GM18870 (cell line): Measurements from ENCODE around the gene IGF2BP1.
"Not testable (repeated sequence)": the region's sequence is repeated elsewhere in the genome, so short reads cannot be mapped to it uniquely, and the experiment has no call there.

ENCODE experiments used
- ATAC-seq: cut with Tn5 transposase; IDR thresholded peaks from one replicate; pipeline ENCODE4 v1.9.1; 2021; ENCODE audit warnings: moderate library complexity; ENCODE audit not compliant: unreplicated experiment

Gene IGF2BP1

DNA sequence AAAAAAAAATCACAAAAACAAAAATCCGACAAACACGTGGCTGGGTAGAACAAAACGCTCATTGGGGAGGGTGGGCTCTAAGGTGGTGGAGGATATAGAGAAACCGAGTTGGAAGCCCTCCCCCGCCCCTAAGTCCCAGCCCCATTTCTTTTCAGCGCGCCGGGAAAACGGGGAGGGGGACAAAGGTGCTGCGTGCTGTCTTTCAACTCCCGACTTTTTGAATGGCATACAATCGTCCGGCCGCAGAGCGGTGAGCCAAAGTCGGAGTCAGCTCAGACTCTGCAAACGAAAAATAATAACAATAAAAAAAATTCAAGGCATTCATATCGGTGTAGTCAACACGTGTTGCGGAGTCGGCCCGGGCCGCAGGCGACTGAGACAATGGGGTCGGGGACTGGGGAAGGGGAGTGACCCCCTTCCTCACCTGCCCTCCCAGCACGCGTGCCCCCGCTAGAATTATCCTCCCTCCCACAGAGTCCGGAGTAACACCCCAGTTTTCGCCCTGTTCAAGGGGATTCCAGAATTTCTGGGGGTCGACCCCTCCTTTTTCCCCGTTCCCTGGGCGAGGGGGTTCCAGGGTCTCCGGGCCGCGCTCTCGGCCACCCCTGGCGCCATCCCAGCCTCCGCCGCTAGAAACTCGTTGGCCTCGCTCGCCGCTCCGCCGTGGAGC, 1.7 kb upstream of the IGF2BP1 start:
- ATAC-seq = no peak

DNA sequence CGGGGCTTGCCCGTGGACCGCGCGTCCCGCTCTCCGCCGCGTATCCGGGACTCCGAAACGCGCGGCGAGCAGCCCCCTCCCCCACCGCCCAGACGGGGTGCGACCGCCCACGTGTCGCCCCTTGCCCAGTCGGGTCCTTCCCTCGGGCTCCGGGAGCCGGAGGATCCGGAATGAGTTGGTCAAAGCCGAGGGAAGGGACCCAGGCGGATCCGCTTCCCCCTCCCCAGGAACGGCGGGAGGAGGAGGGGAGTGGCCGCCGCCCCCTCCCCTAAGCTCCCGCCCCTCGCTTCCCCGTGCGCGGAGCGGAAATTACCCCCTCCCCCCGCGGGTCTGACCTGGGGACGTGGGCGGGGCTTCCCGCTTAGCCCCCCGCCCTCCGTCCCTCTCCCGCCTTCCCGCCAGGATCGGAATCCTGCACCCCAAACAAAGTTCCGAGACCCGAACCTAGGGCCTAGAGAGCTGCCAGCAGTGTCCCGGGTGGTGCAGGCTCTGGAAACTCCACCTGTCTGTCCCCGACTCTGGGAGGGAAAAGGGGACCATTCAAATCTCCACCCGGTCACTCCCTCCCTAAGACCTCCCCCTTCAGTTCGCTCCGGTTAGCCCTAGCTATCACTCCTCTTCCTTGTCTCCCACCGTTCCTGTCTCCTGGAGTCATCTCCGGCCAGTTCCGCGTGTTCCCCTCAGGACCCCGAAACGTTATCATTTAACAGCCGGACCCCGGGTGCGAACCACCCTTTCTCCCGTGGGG, 1.0 kb upstream of the IGF2BP1 start:
- ATAC-seq = no peak

GRCh38 chr17:48996722-48997102, 473 bp upstream of the IGF2BP1 start:
- ATAC-seq = no peak

- no peak for ATAC-seq
These were observed 822 bp downstream of the IGF2BP1 start for GRCh38 chr17:48997827-48998586.

GRCh38 chr17:48998587-48999440, 1.6 kb downstream of the IGF2BP1 start:
- no peak for ATAC-seq

DNA sequence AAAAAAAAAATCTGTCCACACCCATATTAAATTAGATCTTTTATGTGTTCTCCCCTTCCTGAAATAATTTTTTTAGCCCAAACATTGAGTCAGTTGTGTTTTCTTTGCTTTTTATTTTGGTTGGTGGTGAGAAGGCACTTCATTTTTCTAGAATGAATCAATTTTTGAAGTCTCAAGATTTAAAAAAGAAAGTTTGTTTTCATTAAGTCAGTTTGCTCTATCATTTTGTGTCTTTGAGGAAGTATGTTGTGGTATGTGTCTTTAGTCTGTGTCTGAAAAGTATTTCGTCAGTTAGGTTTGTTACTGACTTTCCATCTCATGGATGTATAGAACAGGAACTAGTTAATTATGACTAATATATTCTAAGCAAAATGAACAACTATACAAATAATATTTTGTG, 3.8 kb downstream of the IGF2BP1 start:
- no peak for ATAC-seq

DNA sequence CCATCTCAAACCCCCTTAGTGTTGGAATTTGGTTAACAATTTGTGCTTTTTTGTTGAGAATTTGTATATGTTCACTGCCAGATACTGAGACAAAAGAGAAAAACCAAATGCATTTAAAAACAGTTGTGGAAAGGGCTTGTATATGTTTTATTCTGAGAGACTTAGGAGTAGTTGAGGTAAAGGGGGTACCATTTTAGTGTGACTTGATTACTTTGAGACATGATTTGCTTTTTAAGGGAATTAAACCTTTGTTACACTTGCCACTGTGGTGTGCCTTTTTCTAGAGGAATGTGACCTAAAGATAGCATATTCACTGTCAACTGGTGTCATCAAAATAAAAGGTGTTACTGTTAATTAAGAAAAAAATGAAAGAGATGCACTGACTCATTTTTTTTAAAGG, 4.5 kb downstream of the IGF2BP1 start:
- no peak for ATAC-seq

DNA sequence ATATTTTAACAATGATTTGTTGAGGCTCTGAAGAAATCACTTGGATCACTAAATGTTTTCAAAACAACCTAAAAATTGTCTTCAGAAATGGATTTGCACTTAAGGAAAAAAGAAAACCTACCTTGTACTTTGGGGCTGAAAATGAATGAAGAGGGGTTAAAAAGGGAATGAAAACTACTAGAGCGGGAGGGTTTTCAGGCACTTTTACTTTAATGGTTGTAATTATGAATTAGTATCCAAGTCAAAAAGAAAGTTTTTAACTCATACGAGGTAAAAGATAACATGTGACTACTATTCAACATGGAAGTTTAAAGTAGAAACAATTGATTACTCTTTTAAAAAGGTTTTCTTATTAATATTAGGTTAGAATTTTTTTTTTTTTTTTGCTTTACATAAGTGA, 5.1 kb downstream of the IGF2BP1 start:
- no peak for ATAC-seq

DNA sequence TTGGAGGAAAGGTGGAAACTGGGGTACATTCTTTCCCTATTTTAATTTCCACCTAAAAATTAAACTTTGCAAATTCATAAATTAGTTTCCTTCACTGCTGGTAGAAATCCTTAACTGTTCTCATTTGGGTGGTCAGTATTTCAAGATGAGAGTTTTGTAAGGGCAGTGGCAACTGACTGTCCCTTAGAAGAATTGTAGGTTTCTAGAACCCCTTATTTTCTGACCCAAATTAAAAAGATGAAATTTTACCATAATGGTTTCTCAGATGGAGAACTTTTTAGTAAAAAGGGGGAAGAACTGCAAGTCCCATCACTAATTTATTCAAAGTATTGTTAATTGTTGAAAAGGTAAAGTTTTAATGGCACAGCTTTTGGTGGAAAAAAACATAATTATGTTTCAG, 5.6 kb downstream of the IGF2BP1 start:
- ATAC-seq = no peak

GRCh38 chr17:49003557-49004511, 6.6 kb downstream of the IGF2BP1 start:
- no peak for ATAC-seq

GRCh38 chr17:49005140-49005539, 8.0 kb downstream of the IGF2BP1 start:
- ATAC-seq = no peak

DNA sequence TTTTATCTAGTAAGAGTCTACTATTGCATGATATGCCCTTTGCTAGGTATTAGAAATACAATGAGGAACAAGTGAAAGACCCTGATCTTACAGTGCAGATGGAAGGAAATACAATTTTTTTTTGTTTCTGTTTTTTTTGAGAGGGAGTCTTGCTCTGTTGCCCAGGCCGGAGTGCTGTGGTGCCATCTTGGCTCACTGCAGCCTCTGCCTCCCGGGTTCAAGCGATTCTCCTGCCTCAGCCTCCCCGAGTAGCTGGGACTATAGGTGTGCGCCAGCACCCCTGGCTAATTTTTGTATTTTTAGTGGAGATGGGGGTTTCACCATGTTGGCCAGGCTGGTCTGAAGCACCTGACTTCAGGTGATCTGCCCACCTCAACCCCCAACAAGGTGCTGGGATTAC, 11.7 kb downstream of the IGF2BP1 start:
- not testable (repeated sequence) for ATAC-seq

GRCh38 chr17:49012769-49013255, 15.6 kb downstream of the IGF2BP1 start:
- ATAC-seq = no peak

GRCh38 chr17:49013311-49014213, 16.4 kb downstream of the IGF2BP1 start:
- no peak for ATAC-seq

DNA sequence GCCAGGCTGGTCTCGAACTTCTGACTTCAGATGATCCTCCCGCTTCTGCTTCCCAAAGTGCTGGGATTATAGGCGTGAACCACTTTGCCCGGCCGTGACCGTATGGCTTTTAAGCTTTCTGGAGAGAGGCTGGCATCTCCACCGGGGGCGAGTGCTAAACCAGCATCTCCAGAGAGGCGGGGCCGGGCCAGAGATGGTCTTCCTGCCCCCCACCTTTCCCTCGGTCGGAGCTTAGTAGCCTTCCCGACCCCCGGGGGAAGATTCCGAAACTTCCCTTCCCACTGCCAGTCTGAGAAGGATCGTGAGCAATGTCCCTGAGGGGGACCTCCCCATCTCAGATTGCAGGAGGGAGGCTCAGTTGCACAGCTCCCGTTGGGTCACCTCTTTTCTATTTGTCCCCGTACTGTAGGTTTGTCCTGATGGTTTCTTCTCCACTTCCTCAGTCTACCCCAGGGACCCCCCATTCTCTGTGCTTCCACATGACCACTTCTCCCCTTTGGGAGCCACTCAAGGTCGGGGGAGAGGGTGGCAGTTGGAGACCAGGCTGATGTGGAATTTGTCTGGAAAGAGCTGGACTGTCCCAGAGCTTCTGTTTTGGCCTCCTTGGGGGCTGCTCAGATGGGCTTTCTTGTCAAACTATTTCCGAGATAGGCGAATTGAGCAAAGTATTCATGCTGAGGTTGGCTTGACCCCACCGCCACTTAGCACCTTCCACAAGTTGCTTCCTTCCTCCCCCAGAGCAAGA, 18.2 kb downstream of the IGF2BP1 start:
- no peak for ATAC-seq

DNA sequence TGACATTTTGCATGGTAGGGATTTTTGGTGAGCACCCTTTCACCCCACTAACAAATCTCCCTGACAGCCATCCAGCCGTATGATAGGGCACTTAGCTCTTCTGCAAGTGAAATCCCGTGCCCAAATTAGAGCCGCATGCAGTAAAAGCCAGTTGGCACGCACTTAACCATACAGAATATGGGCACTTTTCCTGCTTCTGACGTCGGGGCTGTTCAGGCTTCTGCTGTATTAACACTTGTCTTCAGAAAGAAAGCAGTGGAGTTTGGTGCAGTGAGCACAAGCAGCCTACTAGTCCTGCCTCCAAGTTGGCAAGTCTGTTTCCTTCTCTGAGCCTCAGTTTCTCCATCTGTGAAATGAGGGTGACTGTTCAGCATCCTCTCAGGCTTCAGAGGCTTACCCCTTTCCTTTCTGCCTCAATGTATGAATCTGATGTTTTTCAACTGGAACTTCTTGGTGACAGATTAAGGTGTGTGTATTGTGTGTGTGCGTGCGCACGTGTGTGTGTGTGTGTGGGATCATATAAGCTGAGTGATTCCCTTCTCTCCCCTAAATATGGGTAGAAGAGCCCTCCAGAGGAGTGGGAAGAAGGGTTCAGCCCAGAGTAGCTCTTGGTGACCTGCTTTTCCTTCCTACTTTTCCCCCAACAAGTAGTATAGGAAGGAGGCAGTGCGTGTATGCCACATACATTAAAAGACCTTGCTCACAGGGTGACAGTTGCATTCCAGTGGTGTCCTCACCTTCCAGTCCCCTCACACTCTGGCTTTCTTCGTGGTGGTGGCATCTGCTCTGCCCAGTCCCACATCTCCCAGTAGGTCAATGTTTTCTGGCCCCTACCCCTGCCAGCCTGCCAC, 19.0 kb downstream of the IGF2BP1 start:
- ATAC-seq = no peak
